ENCODE measurements around the gene PRPF40B.

- no peak for TF ChIP-seq POLR2A (IDR thresholded peaks at IDR 0.05; ENCODE audit: low read length)
- no peak for TF ChIP-seq GATA1 (IDR thresholded peaks at IDR 0.05; ENCODE audit: low read depth, low read length)
Measured at GRCh38 chr12:49683599-49684309, 60.4 kb downstream of the PRPF40B start.
